CMK (cell line): ENCODE measurements around the gene NDRG3.
A peak's percentile ranks its signal among the peaks of the same experiment; 100 is the strongest.

Source experiments
- DNase-seq: peaks from one replicate; pipeline ENCODE4 v3.0.0-alpha.2; 2010; ENCODE audit warnings: low read depth

The NDRG3 gene

DNA sequence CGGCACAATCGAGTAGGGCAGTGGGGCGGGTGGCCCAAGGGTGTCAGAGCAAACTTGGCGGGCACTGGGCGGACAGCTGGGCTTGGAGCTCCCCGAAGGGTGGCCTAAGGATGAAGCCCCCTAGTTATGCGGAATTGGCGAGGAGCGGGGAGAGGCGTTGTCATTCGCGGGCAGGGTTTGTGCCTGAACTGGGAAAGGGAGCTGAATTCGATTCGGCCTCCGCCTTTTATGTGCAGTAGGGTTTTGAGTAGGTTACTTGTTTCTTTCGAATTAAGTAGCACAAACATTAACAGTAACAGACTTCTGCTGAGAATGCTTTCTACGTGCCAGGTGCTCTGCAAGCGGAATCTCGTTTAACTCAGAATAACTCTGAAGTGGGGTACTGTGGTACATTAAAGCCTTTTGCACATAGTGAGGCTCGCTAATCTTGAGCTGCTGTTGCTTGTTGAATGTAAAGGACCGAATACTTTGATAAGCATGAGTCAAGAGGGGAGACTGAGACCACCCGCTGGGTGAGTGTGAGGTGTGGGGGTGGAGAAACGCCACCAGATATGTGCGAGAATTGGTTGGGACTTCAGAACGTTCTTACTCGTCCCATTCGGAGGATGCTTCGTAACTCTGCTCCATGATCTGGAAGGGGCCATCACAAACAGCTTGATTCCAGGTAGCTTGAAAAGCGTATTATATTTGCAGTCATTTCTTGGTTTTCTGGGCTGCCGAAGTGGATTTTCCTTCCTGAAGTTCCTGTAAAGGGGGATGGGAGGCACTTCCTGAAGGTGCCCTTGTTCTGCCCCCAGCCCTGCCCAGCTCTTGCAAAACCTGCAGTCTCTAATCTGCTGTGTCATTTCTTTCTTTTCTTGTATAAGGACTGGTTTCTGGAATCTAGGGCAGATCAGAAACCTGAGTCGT, 139.5 kb downstream of the NDRG3 start:
- no peak for DNase-seq

DNA sequence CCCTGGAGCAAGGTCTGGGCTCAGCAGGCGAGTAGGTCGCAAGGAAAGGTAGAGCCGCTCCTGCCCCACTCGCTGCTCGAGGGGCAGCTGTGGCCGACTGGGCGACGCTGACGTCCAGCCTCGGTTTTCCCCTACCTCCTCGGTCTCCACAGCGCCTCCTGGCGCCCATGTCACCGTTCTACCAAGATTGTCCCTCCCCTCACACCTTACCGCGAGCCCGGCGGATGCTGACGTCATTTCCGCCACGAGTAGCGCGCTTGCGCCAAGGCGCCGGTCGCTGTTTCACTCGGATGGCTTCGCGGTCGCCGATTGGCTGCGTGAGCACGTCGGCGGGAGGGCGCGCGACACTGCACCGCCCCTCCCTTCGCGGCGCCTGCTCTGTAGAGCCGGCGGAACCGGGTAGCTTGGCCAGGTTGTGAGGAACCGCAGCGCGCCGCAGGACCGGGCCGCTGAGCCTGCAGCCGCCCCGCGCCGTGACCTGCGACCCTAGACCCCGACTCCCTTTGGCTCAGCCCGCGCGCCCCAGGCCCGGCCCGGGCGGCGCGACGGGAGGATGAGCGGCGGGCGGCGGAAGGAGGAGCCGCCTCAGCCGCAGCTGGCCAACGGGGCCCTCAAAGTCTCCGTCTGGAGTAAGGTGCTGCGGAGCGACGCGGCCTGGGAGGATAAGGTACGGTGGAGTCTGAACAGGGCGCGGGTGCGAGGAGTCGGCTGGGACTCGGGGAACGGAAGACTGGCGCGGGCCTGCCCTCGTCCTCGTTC, 140.3 kb downstream of the NDRG3 start, which contains the start of gene RAB5IF:
Gene RAB5IF, plus strand, starts transcription at position 381 of the 759 bp plus-strand sequence. Its CDS starts 173 bp downstream, at position 554.
- DNase-seq: peak; percentile 98

DNA sequence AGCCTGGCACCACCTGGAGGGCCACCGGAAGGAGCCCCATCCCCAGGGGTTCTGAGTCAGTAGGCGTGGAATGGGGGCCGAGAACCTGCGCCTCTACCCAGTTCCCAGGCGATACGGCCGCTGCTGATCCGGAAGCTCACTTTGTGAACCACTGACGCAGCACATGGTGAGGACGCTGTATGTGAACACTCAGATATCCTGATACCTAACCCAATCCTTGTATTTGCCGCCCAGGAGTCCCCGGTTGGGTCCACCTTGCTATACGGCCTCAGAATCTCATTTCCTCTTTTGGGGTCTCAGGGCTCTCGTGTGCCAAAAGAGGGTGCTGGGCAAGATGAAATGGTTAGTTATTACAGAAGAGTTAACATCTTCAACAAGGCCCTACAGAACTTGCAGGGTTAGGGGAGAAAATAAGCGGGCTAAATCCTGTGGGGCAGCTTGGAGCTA, 140.9 kb downstream of the NDRG3 start:
- peak; percentile 59 for DNase-seq
